CD4-positive, alpha-beta memory T cell (primary cell): Measurements from ENCODE around the gene GMDS. TPM values are rescaled to one million over a fixed set of nuclear protein-coding genes. Genes with fewer than 3 reads are reported as not detected.
A peak's percentile ranks its signal among the peaks of the same experiment; 100 is the strongest.

ENCODE experiments used
- CTCF ChIA-PET: fragments of 350-600 bp; sonication (Branson Sonifier 250); formaldehyde crosslinking; loops from one replicate; lab custom pipeline; 2021; ENCODE audit warnings: inconsistent platforms; ENCODE audit not compliant: partially characterized antibody; lab: Charles Lee
- POLR2A ChIA-PET: fragments of 350-600 bp; sonication (Branson Sonifier 250); formaldehyde crosslinking; loops from one replicate; lab custom pipeline; 2021; ENCODE audit not compliant: partially characterized antibody; lab: Charles Lee
- DNase-seq, 5 donors: peaks; one replicate each; pipeline versions ENCODE4 v3.0.0 to v3.0.0-alpha.2; 2020 to 2022; ENCODE audit warnings: mixed read lengths in 1 of 5
- H3K27ac ChIP-seq: one replicate; pipeline ENCODE4 v1.7.0; 2013; ENCODE audit warnings: low read depth, low read length
- H3K27me3 ChIP-seq: 2 replicates; pipeline ENCODE4 v1.7.0; 2013; ENCODE audit warnings: mild to moderate bottlenecking, low read length, moderate library complexity; ENCODE audit not compliant: insufficient read depth
- H3K36me3 ChIP-seq: 2 replicates; pipeline ENCODE4 v1.7.0; 2013; ENCODE audit warnings: mild to moderate bottlenecking, low read length, moderate library complexity; ENCODE audit not compliant: insufficient read depth
- H3K4me1 ChIP-seq: 2 replicates; pipeline ENCODE4 v1.7.0; 2013; ENCODE audit warnings: mild to moderate bottlenecking, low read length, moderate library complexity; ENCODE audit not compliant: insufficient read depth
- H3K4me3 ChIP-seq, 2 donors: one replicate each; pipeline ENCODE4 v1.7.0; 2013; ENCODE audit warnings: low read length in 2 of 2, mild to moderate bottlenecking in 1 of 2
- H3K9me3 ChIP-seq, 2 donors: one replicate each; pipeline ENCODE4 v1.7.0; 2013; ENCODE audit warnings: low read length in 2 of 2, control low read depth in 1 of 2; ENCODE audit not compliant: control insufficient read depth in 1 of 2
- H3K27ac Mint-ChIP-seq, 7 donors: one replicate each; pipeline ENCODE4 v1.8.0; 2020 to 2021; ENCODE audit warnings: mixed read lengths in 7 of 7, mild to moderate bottlenecking in 6 of 7, inconsistent platforms in 3 of 7, moderate library complexity in 3 of 7
- H3K27me3 Mint-ChIP-seq, 2 donors: one replicate each; pipeline ENCODE4 v1.8.0; 2020 to 2021; ENCODE audit warnings: mixed read lengths in 2 of 2
- H3K36me3 Mint-ChIP-seq, 2 donors: one replicate each; pipeline ENCODE4 v1.8.0; 2020 to 2021; ENCODE audit warnings: mixed read lengths in 2 of 2, inconsistent platforms in 1 of 2, mild to moderate bottlenecking in 1 of 2
- H3K4me1 Mint-ChIP-seq, 4 donors: one replicate each; pipeline ENCODE4 v1.8.0; 2020 to 2021; ENCODE audit warnings: mixed read lengths in 4 of 4, mild to moderate bottlenecking in 1 of 4
- H3K4me3 Mint-ChIP-seq, 8 donors: one replicate each; pipeline ENCODE4 v1.8.0; 2020 to 2021; ENCODE audit warnings: mixed read lengths in 8 of 8, mild to moderate bottlenecking in 7 of 8, moderate library complexity in 6 of 8, inconsistent platforms in 3 of 8
- H3K9me3 Mint-ChIP-seq, 8 donors: one replicate each; pipeline ENCODE4 v1.8.0; 2020 to 2021; ENCODE audit warnings: mixed read lengths in 8 of 8, mild to moderate bottlenecking in 5 of 8, inconsistent platforms in 3 of 8, moderate library complexity in 1 of 8
- intact Hi-C: fragments of 100-400 bp; cut with micrococcal nuclease; formaldehyde crosslinking; loops from one replicate; pipeline ENCODE4 v1.15.1; 2023
- polyA plus RNA-seq, 2 donors: library from polyadenylated mRNA; unstranded; fragments of 300-500 nt; fragmentation: Illumina TruSeq; gene quantifications; one replicate each; pipeline ENCODE4 v1.2.3, GENCODE V29; 2021
- total RNA-seq, 2 experiments: library from RNA; stranded (reverse); gene quantifications; one replicate each; pipeline ENCODE4 v1.2.3, GENCODE V29; 2021

Gene GMDS
- total and polyA plus RNA-seq, 4 experiments from 2014 or later: 12.1 to 24.0 (median 15.2) TPM

- Mint-ChIP-seq H3K36me3 (peaks cover 3 to 12% of the 10 kb centered on the region in 2 donors), H3K4me1 (peaks cover 0 to 4% (median 3%) of the 10 kb centered on the region in 4 donors), H3K27ac (peak overlapping the region in 1 of 7 donors; percentile 17), H3K4me3 (no peak overlapping the region), H3K27me3 (no peaks in the 10 kb centered on the region), H3K9me3 (peaks cover 0 to 7% (median 0%) of the 10 kb centered on the region in 8 donors)
- H3K9me3 ChIP-seq: no peaks in the 10 kb centered on the region
- H3K36me3 ChIP-seq: no peaks in the 10 kb centered on the region
- H3K27me3 ChIP-seq: no peaks in the 10 kb centered on the region
- ChIA-PET POLR2A (no interaction called here), CTCF (no interaction called here)
- H3K4me1 ChIP-seq: no peaks in the 10 kb centered on the region
- intact Hi-C loops: no loop called here
- H3K4me3 ChIP-seq: no peak overlapping the region
- DNase-seq: no peak
- H3K27ac ChIP-seq: no peak overlapping the region
These were observed 181.9 kb downstream of the GMDS start for GRCh38 chr6:2063547-2063946.

- DNase-seq: no peak
- Histone ChIP-seq H3K36me3 (no peaks in the 10 kb centered on the region), H3K4me1 (no peaks in the 10 kb centered on the region), H3K27ac (no peak overlapping the region), H3K27me3 (no peaks in the 10 kb centered on the region), H3K9me3 (no peaks in the 10 kb centered on the region), H3K4me3 (no peak overlapping the region)
- Mint-ChIP-seq H3K4me1 (peaks cover 0 to 4% (median 4%) of the 10 kb centered on the region in 4 donors), H3K27ac (no peak overlapping the region), H3K36me3 (peaks cover 3 to 16% of the 10 kb centered on the region in 2 donors), H3K4me3 (no peak overlapping the region), H3K9me3 (peaks cover 0 to 6% (median 0%) of the 10 kb centered on the region in 8 donors), H3K27me3 (no peaks in the 10 kb centered on the region)
- intact Hi-C loops: no loop called here
- ChIA-PET CTCF (no interaction called here), POLR2A (no interaction called here)
These were observed 183.5 kb downstream of the GMDS start for GRCh38 chr6:2061880-2062279.

- no peak overlapping the region for H3K4me3 Mint-ChIP-seq
- peaks cover 0 to 2% (median 0%) of the 10 kb centered on the region in 8 donors for H3K9me3 Mint-ChIP-seq
- no peak overlapping the region for H3K27ac Mint-ChIP-seq
- intact Hi-C loops: no loop called here
- Histone ChIP-seq H3K27me3 (no peaks in the 10 kb centered on the region), H3K4me3 (no peak overlapping the region), H3K27ac (no peak overlapping the region), H3K9me3 (no peaks in the 10 kb centered on the region), H3K4me1 (no peaks in the 10 kb centered on the region), H3K36me3 (no peaks in the 10 kb centered on the region)
- H3K4me1 Mint-ChIP-seq: peaks cover 0 to 6% (median under 1%) of the 10 kb centered on the region in 4 donors
- peaks cover 4 to 22% of the 10 kb centered on the region in 2 donors for H3K36me3 Mint-ChIP-seq
- CTCF ChIA-PET: no interaction called here
- no peak for DNase-seq
- POLR2A ChIA-PET: no interaction called here
- no peaks in the 10 kb centered on the region for H3K27me3 Mint-ChIP-seq
These were observed 189.5 kb downstream of the GMDS start for GRCh38 chr6:2055911-2056310.

GRCh38 chr6:2055143-2055542, 190.3 kb downstream of the GMDS start:
- Mint-ChIP-seq H3K27ac (no peak overlapping the region), H3K4me3 (no peak overlapping the region), H3K4me1 (peaks cover 0 to 4% (median under 1%) of the 10 kb centered on the region in 4 donors), H3K27me3 (no peaks in the 10 kb centered on the region), H3K9me3 (peaks cover 0 to 2% (median 0%) of the 10 kb centered on the region in 8 donors), H3K36me3 (peaks cover 1 to 18% of the 10 kb centered on the region in 2 donors)
- H3K4me1 ChIP-seq: no peaks in the 10 kb centered on the region
- no peak overlapping the region for H3K27ac ChIP-seq
- DNase-seq: no peak
- no peak overlapping the region for H3K4me3 ChIP-seq
- no peaks in the 10 kb centered on the region for H3K27me3 ChIP-seq
- ChIA-PET POLR2A (no interaction called here), CTCF (no interaction called here)
- no peaks in the 10 kb centered on the region for H3K36me3 ChIP-seq
- intact Hi-C loops: no loop called here
- no peaks in the 10 kb centered on the region for H3K9me3 ChIP-seq

GRCh38 chr6:2054516-2055067, 190.8 kb downstream of the GMDS start:
- Histone ChIP-seq H3K4me1 (no peaks in the 10 kb centered on the region), H3K27me3 (no peaks in the 10 kb centered on the region), H3K9me3 (no peaks in the 10 kb centered on the region), H3K36me3 (no peaks in the 10 kb centered on the region), H3K27ac (no peak overlapping the region), H3K4me3 (no peak overlapping the region)
- DNase-seq: no peak
- peaks cover 2 to 21% of the 10 kb centered on the region in 2 donors for H3K36me3 Mint-ChIP-seq
- CTCF ChIA-PET: no interaction called here
- intact Hi-C loops: no loop called here
- H3K4me3 Mint-ChIP-seq: no peak overlapping the region
- H3K27ac Mint-ChIP-seq: no peak overlapping the region
- peaks cover 0 to 4% (median under 1%) of the 10 kb centered on the region in 4 donors for H3K4me1 Mint-ChIP-seq
- POLR2A ChIA-PET: no interaction called here
- H3K9me3 Mint-ChIP-seq: peaks cover 0 to 2% (median 0%) of the 10 kb centered on the region in 8 donors
- no peaks in the 10 kb centered on the region for H3K27me3 Mint-ChIP-seq

GRCh38 chr6:2053691-2054090, 191.7 kb downstream of the GMDS start:
- no peaks in the 10 kb centered on the region for H3K4me1 ChIP-seq
- H3K9me3 ChIP-seq: no peaks in the 10 kb centered on the region
- CTCF ChIA-PET: no interaction called here
- Mint-ChIP-seq H3K36me3 (peaks cover 2 to 24% of the 10 kb centered on the region in 2 donors), H3K9me3 (peaks cover 0 to 2% (median 0%) of the 10 kb centered on the region in 8 donors), H3K27me3 (no peaks in the 10 kb centered on the region), H3K4me3 (no peak overlapping the region), H3K4me1 (peaks cover 0 to 4% (median under 1%) of the 10 kb centered on the region in 4 donors), H3K27ac (no peak overlapping the region)
- no peak overlapping the region for H3K4me3 ChIP-seq
- no peak overlapping the region for H3K27ac ChIP-seq
- no peak for DNase-seq
- POLR2A ChIA-PET: no interaction called here
- no peaks in the 10 kb centered on the region for H3K36me3 ChIP-seq
- H3K27me3 ChIP-seq: no peaks in the 10 kb centered on the region
- intact Hi-C loops: no loop called here

- Mint-ChIP-seq H3K4me1 (no peaks in the 10 kb centered on the region), H3K27me3 (no peaks in the 10 kb centered on the region), H3K36me3 (peaks cover 2 to 20% of the 10 kb centered on the region in 2 donors), H3K4me3 (no peak overlapping the region), H3K9me3 (peaks cover 0 to 5% (median 0%) of the 10 kb centered on the region in 8 donors), H3K27ac (no peak overlapping the region)
- H3K4me1 ChIP-seq: no peaks in the 10 kb centered on the region
- CTCF ChIA-PET: no interaction called here
- H3K4me3 ChIP-seq: no peak overlapping the region
- no peaks in the 10 kb centered on the region for H3K9me3 ChIP-seq
- H3K27ac ChIP-seq: no peak overlapping the region
- no peaks in the 10 kb centered on the region for H3K36me3 ChIP-seq
- DNase-seq: no peak
- H3K27me3 ChIP-seq: no peaks in the 10 kb centered on the region
- intact Hi-C loops: no loop called here
- POLR2A ChIA-PET: no interaction called here
These were observed 197.6 kb downstream of the GMDS start for GRCh38 chr6:2047855-2048254.
